ENCODE results near the gene DACT2.

DACT2 gene

GRCh38 chr6:168265394-168265793 lies 54.2 kb downstream of the DACT2 start:
- DNase-seq (ENCODE audit: low read depth, low spot score) = no peak

- DNase-seq (ENCODE audit: low read depth, low spot score) = no peak
Observed at GRCh38 chr6:168264593-168265335, 54.8 kb downstream of the DACT2 start.

GRCh38 chr6:168263351-168263905 lies 56.1 kb downstream of the DACT2 start:
- DNase-seq (ENCODE audit: low read depth, low spot score) = no peak

DNA sequence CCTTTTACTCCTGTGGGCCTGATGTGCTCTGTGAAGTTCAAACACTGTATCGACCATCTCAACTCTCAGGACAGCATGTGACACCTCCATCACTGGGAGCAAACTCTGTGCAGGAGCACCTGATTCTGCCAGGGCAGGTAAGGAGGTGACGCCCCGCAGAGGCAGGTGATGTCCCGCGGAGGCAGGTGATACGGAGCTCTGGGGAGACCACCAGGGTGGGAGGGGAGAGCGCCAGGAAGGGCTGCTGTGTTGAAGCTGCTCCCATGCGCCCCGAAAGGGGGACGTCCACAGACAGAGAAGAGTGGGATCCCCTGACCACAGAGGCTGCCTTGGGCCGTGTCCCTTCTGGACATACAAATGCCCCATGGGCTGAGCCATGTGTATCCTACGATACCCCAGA lies 58.3 kb downstream of the DACT2 start:
- DNase-seq (ENCODE audit: low read depth, low spot score) = no peak

GRCh38 chr6:168260420-168260987 lies 59.1 kb downstream of the DACT2 start:
- DNase-seq (ENCODE audit: low read depth, low spot score) = no peak

GRCh38 chr6:168258795-168259194 lies 60.8 kb downstream of the DACT2 start:
- DNase-seq (ENCODE audit: low read depth, low spot score) = no peak

DNA sequence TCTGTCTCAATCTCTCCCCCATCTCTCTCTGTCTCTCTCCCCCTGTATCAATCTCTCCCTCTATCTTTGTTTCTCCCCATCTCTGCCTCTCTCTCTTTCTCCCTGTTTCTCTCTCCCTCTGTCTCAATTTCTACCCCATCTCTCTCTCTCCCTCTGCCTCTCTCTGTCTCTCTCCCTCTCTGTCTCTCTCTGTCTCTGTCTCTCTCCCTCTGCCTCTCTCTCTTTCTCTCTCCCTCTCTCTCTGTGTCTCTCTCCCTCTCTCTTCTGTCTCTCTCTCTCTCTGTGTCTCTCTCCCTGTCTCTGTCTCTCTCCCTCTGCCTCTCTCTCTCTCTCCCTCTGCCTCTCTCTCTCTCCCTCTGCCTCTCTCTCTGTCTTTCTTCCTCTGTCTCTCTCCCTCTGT lies 62.6 kb downstream of the DACT2 start:
- no peak for DNase-seq (ENCODE audit: low read depth, low spot score)
